Inferior parietal cortex (tissue), 1 donor: ENCODE measurements around the gene CD164L2.
A peak's percentile ranks its signal among the peaks of the same experiment; 100 is the strongest.

Source experiments
- DNase-seq: peaks from one replicate; pipeline ENCODE4 v3.0.0-alpha.2; 2016; ENCODE audit errors: extremely low spot score

The CD164L2 gene

DNA sequence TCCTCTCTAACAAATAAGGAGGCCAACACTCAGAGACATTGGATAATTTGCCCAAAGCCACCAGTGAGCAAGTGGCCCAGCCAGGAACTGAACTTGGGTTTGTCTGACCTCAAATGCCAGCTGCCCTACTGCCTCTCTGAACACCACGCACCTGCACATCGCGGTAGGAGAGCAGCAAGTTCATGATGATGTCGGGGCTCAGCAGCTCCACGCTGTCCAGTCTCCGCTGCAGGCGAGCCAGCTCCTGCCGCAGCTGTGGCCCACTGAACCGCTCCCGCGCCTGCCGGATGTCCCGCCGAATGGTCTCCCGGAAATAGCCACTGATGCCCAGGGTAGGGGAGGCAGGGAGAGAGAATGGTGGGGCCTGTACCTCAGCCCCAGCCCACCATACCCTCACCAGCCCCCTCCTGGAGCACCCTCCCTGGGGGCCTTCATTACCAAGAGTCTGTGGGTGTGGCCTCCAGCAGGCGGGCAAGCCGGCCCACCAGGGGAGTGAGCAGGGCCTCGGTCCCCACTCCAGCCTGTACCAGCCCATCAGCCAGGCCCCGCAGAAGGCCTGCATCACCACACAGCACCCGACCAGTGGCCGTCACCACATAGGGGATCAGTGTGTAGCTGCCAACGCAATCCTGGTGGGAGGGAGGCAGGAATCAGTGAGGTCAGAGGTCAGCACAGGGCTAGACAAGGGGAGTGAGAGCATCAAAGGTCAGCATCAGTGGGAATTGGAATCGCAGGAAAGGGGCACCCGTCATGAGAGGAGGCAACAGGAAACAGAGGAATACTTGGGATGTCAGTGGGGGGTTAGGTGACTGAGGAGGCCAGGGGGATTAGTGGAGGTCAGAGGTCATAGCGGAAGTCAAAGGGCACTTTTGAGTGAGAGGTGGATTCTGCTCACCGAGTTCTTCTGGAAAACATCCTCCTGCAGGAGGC, 19.1 kb downstream of the CD164L2 start:
- no peak for DNase-seq

DNA sequence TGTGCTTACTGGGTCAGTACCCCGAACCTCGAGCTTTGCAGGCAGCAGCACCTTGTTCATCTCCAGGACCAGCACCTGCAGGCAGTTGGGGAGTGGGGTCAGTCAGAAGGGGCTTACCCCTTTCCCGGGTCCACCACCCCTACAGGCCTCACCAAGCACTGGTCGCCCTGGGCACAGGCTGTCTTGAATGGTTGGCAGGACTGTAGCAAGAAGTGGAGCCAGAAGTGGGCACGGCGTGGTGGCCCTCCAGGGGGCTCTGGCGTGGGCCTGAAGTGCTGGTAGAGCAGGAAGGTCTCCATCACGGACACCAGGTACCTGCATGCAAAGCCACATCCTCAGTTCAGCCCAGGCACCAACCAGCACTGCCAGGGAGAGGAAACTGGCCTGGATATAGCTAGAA, 21.6 kb downstream of the CD164L2 start:
- DNase-seq: no peak

GRCh38 chr1:27361044-27361402, 22.1 kb downstream of the CD164L2 start:
- DNase-seq: no peak

DNA sequence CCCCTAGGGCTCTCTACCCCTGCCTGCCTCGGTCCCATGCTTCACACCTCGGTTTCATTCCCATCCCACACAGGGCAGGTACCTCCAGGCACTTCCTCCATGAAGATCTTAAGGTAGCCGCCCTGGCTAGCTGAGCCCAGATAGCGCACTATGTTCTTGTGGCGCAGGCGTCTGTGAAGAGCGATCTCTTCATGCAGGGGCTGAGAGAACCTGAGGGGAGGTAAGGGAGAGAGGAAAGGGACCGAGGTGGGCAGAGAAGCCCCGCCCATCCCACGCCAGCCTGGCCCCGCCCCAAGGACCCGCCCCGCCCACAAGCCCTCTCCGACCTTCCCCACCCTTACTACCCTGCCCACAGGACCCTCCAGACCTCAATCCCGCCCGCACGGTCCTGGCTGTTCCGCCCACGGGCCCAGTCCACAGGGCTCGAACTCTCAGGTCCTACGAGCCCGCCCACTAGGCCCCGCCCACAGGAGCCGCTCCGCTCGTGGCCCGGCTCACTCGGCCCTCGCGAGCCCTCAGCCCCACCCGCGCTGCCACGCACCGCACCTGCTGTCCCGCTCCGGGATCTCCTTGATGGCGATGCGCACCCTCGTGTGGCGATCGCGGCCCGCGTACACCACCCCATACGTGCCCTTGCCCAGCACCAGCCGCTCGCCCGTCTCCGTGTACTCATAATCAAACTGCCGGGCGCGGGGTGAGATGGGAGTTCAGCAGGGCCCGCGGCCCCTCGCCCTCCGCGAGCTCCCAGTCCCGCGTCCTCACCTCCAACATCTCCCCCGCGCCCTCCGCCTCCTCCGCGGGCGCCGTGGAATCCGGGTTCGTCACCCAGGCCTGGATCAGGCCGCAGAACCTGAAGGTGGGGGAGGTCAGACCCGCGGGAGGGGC, 22.7 kb downstream of the CD164L2 start:
- DNase-seq: no peak

DNA sequence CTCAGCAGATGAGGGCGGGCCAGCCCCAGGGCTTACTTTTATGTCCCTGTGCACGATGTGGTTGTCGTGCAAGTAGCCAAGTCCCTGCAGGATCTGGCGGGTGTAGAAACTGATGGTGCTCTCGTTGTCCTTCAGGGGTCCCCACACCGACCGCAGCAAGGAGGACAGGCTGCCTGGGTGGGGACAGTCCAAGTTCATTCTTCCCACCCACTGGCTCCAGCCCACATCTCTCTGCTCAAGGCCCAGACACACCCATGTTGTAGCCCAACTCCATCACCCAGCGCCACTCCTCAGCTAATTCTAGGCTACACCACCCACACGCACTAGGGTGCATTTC, 23.3 kb downstream of the CD164L2 start:
- no peak for DNase-seq

- no peak for DNase-seq
These were observed 24.2 kb downstream of the CD164L2 start for GRCh38 chr1:27358928-27359313.

DNA sequence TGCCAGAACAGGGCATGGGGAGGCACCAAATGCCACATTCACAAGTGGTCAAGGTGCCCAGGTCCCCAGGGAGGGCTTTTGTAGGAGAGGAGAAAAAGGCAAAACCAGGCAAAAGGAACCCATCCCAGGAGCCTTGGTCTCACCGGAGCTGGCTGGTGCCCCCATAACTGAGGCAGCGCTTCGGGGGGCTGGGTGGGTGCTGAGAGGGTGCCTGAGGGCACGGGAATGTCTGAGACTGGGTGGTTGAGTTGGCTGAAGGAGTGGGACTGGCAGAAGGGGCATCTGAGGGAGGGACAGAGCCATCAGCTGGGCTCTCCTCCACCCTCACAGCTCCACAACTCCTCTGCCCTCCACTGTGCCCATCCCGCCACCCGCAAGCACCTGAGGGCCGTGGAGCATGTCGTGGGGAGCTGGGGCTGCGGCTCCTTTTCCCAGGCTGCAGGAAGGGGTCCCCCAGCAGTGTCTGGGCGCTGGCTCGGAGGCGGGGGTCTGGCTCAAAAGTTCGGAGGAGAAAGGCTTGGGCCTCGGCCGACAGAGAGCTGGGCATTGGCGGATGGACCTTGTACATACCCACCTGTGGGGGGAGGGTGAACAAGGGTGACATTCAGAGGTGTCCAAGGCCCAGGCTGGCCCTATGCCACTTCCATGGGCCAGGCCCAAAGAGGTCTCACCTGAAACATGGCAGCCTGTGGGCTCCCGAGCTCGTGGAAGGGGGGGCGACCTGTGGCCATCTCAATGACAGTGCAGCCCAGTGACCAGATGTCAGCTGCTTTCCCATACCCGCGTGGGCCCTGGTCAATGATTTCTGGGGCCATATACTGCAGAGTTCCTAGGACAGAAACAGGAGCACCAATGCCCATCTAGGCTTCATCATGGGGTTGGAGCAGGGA, 24.9 kb downstream of the CD164L2 start:
- DNase-seq: no peak

DNA sequence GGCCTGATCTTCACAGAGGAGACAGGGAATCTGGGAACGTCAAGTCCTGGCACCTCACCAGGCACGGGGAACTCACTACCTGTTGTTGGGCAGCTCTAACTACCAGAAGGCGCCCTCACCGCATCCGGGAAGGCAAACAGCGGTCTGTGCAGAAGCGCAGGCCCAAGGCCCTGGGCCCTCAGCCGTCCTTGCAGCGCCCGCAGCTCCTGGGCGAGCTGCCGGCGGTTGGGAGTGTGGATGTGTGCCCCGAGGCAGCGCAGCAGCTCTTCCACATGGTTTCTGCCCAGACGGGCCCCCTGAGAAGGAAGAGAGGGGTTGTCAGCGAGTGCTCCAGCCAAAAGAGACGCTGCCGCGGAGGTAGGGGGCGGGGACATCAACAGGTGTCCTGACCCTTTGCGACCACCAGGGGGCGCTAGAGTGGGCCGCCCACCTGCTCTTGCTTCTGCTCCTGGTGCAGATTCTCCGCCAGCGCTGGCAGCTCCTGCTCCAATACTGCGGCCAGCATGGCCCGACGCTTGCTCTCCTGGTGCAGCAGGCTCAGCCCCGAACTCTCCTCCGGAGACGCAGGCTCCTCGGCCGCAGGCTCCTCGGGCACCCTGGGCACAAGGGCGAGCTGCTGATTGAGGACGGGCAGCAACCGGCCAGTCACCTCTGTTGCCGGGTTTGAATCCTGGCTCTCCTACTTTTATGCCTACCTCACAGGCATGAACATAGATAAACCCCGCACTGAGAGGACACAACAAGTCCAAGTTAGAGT, 25.7 kb downstream of the CD164L2 start:
- peak; percentile 50 for DNase-seq

GRCh38 chr1:27356619-27357280, 26.4 kb downstream of the CD164L2 start:
- no peak for DNase-seq

GRCh38 chr1:27356277-27356618, 26.9 kb downstream of the CD164L2 start:
- no peak for DNase-seq

GRCh38 chr1:27355683-27356082, 27.4 kb downstream of the CD164L2 start:
- DNase-seq: no peak

GRCh38 chr1:27353629-27354028, 29.5 kb downstream of the CD164L2 start:
- no peak for DNase-seq

DNA sequence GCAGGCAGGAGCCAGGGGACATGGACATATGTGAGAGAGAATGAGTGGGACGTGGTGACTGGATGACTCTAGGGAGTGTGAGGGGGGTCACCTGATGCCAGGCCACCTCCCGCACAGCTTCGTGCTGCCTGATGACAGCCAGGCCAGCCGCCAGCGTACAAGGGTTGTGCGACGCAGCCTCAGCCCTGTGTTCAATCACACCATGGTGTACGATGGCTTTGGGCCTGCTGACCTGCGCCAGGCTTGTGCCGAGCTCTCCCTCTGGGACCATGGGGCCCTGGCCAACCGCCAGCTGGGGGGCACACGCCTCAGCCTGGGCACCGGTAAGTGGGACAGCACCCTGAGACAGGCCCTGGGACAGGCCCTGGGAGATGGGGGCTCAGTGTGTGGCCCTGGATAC, 30.0 kb downstream of the CD164L2 start:
- DNase-seq: no peak

- no peak for DNase-seq
These were observed 31.5 kb downstream of the CD164L2 start for GRCh38 chr1:27351541-27352107.

DNA sequence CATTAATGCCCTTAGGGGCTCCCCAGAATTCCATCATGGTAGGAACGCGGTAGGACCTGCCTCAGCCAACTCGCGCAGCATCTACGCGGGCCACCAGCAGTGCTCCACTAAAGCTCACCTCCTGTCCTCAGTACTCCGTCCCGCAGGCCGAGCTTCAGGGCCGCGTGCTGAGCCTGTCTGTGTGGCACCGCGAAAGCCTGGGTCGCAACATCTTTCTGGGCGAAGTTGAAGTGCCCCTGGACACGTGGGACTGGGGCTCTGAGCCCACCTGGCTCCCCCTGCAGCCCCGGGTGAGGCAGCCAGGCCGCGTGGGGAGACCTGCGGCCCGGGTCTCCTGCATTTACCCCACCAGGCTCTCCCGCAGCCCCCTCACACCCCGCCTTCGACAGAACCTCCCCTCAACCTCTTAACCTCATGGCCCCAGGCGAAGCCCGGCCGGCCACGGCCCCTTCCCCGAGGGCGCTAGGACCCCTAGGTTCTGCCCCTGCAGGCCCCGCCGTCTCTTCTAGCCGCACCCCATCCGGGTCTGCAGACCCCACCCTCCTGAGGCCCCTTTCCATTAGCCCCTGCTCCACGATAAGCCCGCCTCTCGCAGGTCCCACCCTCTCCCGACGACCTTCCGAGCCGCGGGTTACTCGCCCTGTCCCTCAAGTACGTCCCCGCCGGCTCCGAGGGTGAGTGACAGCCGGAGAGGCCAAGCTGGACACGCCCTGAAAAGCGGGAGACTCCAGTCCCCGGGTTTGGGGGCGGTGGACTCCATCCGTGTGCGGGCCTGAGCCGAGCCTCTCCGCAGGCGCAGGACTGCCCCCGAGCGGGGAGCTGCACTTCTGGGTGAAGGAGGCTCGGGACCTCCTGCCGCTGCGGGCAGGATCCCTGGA, 32.2 kb downstream of the CD164L2 start:
- DNase-seq: no peak

- no peak for DNase-seq
These were observed 33.1 kb downstream of the CD164L2 start for GRCh38 chr1:27349784-27350662.

DNA sequence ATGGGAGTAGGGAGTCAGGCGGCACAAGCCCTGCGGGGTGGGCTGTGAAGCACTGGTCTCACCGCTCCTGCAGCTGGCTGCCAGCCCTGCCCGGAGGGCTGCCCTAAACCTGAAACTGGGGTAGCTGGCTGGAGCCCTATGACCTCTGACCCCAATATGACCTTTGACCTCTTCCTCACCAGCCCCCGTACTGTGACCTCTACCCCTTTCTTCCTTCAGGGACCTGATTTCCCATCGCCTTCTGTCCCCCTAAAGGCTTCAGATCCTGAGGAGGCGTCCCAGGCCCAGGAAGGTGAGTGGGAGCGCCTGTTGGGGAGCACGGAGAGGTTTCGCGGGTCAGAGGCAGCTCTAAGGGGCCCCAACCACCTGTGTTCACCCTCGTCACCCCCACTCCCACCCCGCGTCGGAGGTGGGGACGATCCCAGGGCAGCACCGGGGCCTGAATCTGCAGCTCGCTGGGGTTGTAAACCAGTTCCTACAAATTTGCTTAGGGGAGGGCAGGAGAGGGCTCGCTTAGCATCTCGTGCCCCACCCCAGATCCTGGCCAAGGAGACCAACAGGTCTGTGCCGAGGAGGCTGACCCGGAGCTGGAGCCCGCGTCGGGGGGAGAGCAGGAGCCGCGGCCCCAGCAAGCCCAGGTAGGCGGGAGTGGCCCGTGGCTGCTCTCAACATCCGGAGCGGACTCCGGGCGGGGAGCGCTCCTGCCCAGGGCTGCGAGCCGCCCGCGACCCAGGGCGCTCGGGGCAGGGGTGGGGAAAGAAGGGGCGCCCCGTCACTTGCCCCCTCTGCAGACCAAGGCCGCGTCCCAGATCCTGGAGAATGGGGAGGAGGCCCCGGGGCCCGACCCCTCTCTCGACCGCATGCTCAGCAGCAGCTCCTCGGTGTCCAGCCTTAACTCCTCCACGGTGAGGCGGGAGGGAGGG, 34.0 kb downstream of the CD164L2 start:
- DNase-seq: no peak
